ENCODE data around the gene GRIK3.

Gene GRIK3

DNA sequence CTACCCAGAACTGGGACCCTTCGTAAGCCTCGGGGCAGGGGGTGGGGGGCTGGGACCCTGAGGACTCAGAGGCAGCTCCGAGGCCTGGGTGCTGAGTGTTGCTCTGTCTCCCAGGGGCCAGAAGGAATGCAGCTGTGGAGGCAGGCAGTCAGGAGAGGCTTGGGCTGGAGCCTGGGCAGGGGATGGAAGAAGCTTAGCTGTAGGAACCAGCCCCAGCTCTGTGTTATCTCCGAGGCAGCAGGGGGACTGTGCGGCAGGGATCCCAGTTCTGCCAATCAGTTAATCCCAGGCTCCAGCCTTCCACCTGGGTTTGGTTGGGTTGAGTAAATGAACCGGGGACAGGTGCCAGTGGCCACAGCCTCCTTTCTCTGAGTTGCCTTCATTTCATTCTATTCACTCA lies 8.2 kb upstream of the GRIK3 start:
- no peak for DNase-seq

GRCh38 chr1:37041483-37041882 lies 7.2 kb upstream of the GRIK3 start:
- no peak for DNase-seq

- DNase-seq = no peak
These were observed 6.5 kb upstream of the GRIK3 start for GRCh38 chr1:37040773-37041172.

GRCh38 chr1:37040261-37040660 lies 5.9 kb upstream of the GRIK3 start:
- DNase-seq = no peak

GRCh38 chr1:37038227-37039093 lies 4.1 kb upstream of the GRIK3 start:
- DNase-seq = no peak

GRCh38 chr1:37037690-37038089 lies 3.4 kb upstream of the GRIK3 start:
- DNase-seq = no peak

DNA sequence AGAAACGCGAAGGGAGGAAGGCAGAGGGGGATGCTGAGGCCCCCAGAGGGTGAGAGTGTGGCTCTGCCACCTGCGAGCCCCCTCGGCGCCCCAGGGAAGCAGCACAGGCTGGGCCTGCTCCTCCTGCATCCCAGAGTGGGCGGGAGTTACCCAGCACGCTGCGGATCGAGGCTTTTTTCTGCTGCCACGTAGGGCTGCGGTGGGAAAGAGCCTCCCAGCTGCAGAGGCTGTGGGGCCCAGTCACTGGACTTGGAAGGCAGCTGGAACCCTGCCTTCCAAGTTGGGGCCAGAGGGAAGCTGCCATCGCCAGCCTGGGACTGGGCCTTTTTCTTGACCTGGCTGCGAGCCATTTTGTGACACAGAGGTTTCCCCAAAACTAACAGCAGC lies 2.3 kb upstream of the GRIK3 start:
- no peak for DNase-seq

GRCh38 chr1:37035796-37036666 lies 1.7 kb upstream of the GRIK3 start:
- DNase-seq = no peak

GRCh38 chr1:37035014-37035691 lies 838 bp upstream of the GRIK3 start:
- DNase-seq = no peak

- no peak for DNase-seq
These were observed 787 bp downstream of the GRIK3 start for GRCh38 chr1:37033355-37034101.

- DNase-seq = no peak
These were observed 1.5 kb downstream of the GRIK3 start for GRCh38 chr1:37032660-37033354.

- DNase-seq = no peak
These were observed 2.4 kb downstream of the GRIK3 start for GRCh38 chr1:37031871-37032270.

DNA sequence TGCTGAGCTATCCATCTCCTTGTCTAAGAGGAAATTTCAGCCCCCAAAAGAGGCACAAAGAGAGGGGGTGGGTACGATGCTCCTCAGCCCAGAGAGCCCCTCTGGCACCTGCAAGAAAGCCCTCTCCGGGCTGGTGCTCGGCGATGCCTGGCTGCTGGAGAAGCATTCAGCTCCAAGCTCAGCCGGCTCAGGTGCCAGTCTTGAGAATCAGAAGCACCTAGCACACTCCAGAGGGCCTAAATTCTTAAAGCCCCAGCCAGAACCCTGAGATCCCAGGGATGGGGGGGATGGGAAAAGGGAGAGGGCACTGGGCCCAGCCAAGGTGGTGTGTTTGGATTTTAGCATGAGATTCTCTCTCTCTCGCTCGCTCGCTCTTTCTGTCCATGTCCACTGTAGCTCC lies 2.9 kb downstream of the GRIK3 start:
- no peak for DNase-seq

DNA sequence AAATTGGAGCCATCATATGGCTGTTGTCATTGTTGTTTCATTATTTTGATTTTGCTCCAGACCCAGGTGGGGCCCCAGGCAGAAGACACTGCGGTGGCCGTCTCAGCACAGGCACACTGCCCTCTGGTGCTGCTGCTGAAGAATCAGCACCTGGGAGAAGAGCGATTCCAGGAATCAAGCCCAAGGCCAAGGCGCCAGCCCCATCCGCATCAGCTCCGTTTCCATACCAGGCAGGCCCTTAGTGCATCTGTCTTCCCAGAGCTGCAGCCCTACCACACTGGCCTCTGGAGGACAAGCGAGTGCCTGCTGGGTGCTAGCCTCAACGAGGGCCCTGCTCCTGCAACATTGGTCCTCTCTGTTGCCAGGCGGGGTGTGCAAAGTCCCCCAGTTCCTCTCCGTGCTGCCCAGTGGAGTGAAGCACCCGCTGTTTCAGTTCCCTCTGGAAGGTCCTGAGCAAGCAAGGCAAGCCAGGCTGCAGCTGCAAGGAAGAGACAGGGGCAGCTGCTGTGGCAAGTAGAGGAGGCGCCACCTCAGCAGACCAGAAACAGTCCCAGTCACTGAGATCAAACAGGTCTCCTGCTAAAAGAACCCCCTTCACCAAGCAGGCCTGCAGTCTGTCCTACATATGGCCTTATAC lies 5.2 kb downstream of the GRIK3 start:
- no peak for DNase-seq

DNA sequence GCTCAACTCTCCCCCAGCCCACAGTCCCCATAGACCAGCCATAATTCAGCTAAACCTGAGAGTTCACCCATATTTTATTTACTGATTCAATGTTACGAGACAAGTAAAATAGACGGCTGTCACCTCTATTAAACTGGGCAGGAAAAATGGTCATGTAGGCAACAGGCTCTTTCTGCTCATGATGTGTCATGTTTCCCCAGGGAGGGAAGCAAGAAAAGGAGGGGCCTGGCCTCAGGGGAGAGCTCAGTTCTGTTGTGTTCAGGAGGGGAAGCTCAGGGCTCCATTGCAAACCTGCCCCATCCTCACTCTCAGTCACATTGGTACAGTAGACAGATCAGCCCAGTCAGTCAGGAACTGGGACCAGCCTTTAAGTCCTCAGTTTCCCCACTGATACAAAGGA lies 12.8 kb downstream of the GRIK3 start:
- no peak for DNase-seq

DNA sequence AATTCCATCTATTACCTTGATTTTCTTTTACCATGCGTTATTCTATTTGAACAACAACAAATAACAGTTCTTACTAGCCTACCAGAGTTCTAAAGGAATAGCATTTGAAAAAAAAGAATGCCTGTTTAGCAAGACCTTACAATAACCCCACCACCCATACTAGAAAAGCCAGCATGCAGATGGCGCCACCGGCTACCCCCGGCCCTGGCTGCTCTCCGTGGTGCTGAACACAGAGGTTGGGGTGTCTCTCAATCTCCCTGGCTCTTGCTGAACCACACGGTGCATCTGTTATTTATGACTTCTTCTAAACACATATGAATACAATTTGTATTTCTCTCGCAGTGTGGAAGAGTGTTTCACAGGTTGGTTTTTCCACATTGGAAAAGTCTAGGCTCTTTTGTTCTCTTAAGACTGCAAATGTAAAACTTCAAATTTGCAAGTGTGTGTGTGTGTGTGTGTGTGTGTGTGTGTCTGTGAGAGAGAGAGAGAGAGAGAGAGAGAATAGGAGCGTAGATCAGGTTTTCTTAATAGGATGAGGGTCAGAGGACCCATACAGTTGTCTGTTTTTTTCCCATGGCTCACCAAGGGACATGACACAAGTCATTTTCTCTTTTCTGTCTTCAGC lies 13.6 kb downstream of the GRIK3 start:
- DNase-seq = no peak

GRCh38 chr1:37018510-37018909 lies 15.8 kb downstream of the GRIK3 start:
- no peak for DNase-seq

- DNase-seq = no peak
These were observed 16.6 kb downstream of the GRIK3 start for GRCh38 chr1:37017720-37018119.

GRCh38 chr1:37016121-37016520 lies 18.2 kb downstream of the GRIK3 start:
- no peak for DNase-seq

GRCh38 chr1:37015713-37016112 lies 18.6 kb downstream of the GRIK3 start:
- DNase-seq = no peak

- no peak for DNase-seq
These were observed 22.1 kb downstream of the GRIK3 start for GRCh38 chr1:37012226-37012625.

All from amniotic stem cell (primary cell).